Measurements from ENCODE around the gene RILPL2.
"Not testable (repeated sequence)": the region's sequence is repeated elsewhere in the genome, so short reads cannot be mapped to it uniquely, and the experiment has no call there.

Gene RILPL2

GRCh38 chr12:123379391-123379790 is 57.1 kb downstream of the RILPL2 start:
- DNase-seq = no peak

- DNase-seq = not testable (repeated sequence)
Measured at GRCh38 chr12:123372415-123372814, 64.1 kb downstream of the RILPL2 start.

GRCh38 chr12:123371667-123372368 is 64.7 kb downstream of the RILPL2 start:
- not testable (repeated sequence) for DNase-seq

GRCh38 chr12:123369229-123369628 is 67.3 kb downstream of the RILPL2 start:
- no peak for DNase-seq

- DNase-seq = not testable (repeated sequence)
Measured at GRCh38 chr12:123368431-123368830, 68.1 kb downstream of the RILPL2 start.

- no peak for DNase-seq
Measured at GRCh38 chr12:123367511-123367910, 69.0 kb downstream of the RILPL2 start.
